HG03342 (cell line): ENCODE results near the gene GALR2.
"Not testable (repeated sequence)": the region's sequence is repeated elsewhere in the genome, so short reads cannot be mapped to it uniquely, and the experiment has no call there.

Experiments
- ATAC-seq: cut with Tn5 transposase; IDR thresholded peaks from one replicate; pipeline ENCODE4 v1.9.1; 2021; ENCODE audit warnings: mild to moderate bottlenecking, moderate library complexity; ENCODE audit not compliant: unreplicated experiment

GALR2 gene, protein sequence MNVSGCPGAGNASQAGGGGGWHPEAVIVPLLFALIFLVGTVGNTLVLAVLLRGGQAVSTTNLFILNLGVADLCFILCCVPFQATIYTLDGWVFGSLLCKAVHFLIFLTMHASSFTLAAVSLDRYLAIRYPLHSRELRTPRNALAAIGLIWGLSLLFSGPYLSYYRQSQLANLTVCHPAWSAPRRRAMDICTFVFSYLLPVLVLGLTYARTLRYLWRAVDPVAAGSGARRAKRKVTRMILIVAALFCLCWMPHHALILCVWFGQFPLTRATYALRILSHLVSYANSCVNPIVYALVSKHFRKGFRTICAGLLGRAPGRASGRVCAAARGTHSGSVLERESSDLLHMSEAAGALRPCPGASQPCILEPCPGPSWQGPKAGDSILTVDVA

DNA sequence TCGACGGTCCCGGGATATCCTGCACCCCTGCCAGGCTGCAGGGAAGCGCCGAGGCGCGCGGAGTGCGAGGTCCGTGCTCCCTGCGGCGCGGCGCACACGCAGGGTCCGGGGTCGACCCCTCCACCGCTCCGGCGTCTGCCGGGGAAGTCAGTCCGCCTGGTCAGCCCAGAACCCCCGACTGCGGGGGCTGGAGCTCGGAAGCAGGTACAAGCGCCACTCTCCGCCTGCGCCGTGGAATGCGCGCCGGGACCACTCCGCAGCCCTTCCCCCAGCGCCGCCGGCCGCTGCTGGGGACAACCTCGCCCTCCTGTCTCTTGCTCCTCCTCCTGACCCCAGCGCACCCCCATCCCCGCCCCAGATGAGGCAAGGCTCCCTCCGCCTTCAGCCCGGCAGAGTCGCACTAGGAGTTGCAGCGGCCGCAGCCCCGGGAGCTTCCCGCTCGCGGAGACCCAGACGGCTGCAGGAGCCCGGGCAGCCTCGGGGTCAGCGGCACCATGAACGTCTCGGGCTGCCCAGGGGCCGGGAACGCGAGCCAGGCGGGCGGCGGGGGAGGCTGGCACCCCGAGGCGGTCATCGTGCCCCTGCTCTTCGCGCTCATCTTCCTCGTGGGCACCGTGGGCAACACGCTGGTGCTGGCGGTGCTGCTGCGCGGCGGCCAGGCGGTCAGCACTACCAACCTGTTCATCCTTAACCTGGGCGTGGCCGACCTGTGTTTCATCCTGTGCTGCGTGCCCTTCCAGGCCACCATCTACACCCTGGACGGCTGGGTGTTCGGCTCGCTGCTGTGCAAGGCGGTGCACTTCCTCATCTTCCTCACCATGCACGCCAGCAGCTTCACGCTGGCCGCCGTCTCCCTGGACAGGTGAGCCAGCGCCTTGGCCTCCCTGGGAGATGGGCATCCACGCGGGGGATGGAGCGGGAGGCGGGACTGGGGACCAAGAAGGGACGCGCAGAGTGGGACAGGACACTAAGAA lies at the start of gene GALR2:
Gene GALR2, plus strand, starts transcription at position 392 of the 974 bp plus-strand sequence. Its CDS starts 103 bp downstream, at position 495.
- ATAC-seq = no peak

DNA sequence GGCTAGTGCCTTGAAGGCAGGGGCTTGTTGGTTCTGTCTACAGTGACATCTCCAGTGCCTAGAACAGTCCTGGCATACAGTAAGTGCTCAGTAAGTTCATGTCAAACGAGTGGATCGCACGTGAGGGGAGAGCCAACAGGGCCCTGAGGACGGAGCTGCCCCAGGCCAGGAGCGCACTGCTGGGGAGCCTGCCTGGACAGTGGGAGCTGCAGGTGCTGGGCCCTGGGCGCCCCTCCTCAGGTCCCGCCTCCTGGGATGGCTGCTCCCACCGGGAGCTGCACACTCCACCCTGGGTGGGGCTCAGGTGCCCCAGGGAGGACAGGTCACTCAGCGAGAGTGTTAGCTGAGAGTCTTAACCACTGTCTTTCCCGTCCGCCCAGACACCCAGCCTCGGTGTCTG lies 49.3 kb upstream of the GALR2 start:
- no peak for ATAC-seq

DNA sequence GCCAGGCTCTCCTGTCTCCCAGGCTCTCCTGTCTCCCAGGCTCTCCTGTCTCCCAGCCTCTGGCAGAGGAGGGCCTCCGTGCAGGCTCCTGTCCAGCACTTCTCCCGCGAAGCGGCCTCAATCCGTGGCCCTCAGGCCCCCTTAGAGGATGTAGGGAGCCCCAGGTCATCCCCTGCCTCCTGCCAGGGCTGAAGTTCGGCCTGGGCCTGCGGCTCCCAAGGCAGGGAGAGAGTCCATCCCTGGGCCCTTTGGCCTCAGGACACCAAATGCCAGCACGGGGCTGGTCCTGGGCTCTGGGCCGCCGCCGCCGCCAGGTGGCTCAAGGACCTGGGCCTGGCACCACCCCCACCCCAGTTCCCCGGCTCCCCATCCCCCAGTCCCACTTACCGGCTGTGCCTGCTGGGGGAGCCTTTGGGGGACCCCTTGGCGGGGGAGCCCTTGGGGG lies 47.8 kb upstream of the GALR2 start:
- no peak for ATAC-seq

DNA sequence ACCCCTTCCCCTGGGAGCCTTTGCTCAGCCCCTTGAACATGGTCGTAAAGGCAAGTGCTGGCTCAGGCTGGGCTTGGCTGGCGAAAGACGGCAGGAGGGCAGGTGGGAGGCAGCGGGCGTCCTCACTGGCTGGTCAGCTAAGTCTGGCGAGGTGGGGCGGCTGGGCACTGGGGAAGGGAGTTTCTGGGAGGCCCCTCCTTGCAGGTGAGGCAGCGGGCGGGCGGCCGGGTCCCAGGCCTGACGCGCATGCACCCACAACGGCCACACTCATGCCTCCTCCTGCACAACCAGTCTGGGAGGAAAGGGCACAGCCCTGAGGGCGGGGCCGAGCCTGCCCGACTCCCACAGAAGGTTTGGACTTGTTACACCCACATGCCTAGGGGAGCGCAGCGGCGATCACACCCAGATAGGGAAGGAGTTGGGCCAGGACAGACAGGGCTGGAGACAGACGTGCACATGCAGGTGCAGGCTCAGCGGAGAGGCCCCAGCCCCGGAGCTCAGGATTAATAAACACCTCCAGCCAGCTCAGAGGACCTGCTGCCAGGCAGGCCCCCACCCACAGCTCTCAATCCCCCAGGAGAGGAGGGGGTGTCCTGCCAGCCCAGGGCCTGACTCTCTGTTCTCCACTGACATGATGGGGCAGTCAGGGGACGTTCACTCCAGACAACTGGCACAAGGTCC lies 47.3 kb upstream of the GALR2 start, which contains the start of gene EVPL:
Gene EVPL, minus strand, starts transcription at position 148 of the 681 bp plus-strand sequence. Its CDS starts 108 bp downstream, at position 40.
- no peak for ATAC-seq

DNA sequence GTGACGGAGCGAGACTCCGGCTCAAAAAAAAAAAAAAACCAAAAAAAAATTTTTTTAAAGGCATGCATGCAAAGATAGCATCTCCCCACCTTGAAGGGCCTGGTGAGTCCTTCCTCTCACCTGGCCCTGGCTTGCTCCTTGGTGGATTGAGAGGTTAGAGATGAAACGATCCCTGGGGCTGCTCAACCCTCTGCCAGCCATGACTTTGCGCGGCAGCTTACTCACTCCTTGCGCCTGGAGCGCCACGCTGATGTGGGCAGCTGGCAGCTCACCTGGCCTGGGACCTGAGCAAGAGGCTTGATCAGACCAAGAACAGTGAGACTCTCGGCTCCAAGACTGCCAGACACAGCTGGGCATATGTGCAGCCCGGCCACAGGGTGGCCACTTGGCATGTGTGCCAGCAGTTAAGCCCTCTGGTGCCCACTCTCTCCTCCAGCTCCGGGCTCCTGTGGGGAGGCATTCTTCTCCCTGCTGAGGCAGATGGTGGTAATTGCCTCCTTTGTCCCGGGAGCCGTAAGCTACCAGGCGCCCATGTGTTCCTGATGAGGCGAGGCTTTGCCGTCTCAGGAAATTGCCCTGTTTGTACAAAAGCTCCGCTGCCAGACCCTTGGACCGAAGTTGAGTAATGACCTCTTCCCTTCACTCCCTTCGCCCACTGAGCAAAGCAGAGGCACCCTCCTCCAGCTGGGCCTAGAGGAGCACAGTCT lies 42.4 kb upstream of the GALR2 start:
- ATAC-seq = no peak

DNA sequence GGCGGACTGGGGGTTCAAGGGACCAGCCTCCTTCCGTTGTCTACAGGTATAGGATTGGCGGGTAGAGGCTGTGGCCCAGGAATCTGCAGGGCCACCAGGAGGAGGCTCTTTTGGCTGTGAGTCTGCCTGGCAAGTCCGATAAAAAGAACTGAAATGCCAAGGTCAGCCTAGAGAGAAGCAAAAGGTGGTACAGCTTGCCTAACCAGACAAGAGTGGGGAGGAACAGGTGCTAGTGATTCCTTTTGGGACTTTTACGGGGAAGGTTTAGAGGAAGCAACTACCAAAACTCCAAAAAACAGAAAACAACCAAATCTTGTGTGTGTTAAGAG lies 41.8 kb upstream of the GALR2 start:
- no peak for ATAC-seq

DNA sequence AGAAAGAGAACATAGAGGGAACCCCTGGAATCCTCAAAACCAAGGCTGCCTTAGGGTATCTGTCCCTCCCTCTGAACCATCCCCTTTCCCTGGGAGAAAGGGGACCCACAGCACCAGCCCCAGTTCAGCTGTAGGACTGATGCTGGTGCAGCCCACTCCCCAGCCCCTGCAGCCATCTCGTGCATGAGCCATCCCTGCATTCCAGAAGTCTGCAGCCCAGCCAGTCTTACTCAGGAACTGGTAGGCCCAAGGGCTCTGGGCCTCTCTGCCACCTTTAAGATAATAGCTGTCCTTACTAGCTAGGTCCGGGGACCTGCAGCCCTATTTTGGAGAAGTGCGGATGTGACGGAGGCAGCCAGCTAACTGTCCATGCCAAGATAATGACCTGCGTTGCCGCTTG lies 41.4 kb upstream of the GALR2 start:
- ATAC-seq = no peak

DNA sequence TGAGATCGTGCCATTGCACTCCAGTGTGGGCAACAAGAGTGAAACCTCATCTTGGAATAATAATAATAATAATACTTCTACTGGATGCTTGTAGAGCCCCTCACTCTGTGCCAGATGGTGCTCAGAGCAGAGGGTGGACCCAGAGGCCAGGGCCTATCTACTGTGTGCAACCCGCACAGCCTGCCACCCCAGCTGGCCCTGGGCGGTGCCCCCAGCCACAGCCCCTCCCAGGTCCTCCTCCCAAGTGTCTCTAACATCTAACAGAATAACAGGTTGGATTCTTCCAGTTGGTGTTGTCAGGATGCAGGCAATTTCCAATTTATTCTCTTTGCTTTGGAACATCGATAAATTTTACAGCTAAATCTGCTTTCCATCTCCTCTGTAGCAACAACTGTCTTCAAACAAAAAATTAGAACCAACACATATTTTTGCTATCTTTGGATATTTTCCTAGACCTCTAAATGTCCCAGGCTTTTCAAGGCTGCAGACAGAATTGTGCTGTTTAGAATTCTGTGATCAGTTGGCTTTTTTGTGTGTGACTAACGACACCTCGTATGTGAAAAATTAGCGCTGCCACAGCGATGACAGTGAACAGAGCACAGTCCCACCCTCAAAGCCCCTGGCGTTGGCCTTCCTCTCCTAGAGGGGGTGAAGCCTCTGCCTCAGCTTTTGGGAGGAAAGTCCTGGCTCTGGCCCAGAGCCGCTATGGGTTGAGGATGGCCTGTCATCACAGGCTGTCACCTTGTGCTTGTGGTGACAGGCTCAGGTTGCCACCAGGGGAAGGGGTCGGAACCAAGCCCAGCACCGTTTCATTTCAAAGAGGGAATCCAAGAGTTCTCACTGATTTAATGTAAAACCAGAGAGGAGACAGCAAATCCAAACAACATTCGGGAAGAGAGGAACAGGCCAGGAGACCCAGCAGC lies 39.9 kb upstream of the GALR2 start:
- no peak for ATAC-seq

DNA sequence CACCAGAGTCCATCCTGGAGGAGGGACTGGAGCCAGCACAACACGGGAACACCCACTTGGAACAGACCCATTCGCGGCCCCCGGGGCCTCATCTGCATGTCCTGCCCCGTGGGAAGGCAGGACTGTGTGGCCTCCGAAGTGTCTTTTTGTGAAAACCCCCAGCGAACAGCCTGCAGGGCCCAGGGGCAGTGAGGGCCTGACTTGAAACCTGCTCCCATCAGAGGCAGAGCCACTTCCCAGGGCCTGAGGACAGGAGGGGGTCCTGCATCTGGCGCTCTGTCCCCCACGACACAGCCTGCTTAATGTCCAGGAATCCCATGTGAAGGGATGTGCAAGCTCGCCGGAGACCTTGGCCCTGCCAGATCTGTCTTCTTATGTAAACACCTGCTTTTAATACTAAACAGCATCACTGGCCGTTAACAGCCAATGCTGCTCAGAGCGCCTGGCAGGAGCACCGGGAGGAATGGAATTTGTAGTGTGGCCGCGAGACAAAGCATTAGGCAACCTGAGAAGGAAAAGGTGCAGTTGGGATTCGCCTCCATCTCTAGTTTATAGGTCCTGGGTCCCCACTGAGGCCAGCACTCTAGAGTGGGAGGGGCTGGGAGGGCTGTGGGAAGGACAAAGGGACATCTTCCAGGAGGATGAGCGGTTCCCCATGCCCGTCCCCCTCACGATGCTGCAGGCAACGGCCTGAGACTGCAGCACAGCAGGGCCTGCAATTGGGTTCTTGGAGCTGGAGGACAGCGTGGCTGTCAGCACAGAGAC lies 37.9 kb upstream of the GALR2 start:
- no peak for ATAC-seq

DNA sequence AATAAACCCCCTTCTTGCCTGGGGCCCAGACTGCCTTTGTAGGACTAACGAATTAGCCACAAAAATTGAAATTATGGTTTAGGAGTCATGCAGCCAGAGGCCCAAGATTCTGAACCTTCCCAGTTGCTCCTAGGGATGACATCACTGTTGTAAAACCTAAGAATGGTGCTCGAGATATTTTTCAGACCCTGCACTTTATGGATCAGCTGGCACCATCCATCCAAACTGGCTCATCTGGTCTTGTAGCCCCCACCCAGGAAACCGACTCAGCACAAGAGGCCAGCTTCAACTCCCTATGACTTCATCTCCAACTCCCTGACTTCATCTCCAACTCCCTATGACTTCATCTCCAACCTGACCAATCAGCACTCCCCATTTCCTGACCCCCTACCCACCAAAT lies 36.5 kb upstream of the GALR2 start:
- ATAC-seq = no peak

DNA sequence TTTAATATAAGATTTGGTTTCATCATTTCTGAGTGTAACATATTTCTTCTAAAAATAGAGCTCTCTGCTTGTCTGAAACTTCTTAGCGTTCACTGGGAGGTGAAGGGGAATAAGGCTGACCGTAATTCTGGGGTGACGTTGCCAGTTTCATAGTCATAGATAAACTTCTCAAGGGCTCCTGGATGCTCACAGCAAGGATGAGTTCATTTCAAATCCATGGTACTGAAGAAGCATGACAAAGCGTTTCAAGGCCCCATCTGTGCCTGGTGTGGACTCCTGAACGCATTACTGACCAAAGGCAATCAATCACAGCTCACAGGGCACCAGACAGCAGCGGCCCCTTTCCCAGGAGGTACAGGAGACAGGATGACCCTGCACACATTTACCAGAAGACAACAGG lies 35.5 kb upstream of the GALR2 start:
- ATAC-seq = no peak

DNA sequence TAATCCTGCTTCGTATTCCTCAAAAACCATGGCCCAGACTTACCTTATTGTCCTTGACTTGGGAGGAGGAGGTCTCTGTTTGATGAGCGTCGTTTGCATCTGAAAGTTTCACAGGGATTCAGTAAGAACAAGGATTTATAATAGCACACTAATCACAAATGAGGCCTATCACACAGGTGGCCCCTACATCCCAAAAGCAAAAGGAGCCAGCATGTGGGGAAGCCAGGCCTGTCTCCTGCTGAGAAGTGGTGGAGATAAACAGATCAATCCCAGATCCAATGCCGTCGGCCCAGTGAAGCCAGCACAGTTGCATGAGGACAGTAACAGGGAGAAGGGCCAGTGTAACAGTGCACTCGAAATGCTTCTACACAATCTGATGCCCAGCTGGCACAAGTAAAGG lies 34.2 kb upstream of the GALR2 start:
- no peak for ATAC-seq

DNA sequence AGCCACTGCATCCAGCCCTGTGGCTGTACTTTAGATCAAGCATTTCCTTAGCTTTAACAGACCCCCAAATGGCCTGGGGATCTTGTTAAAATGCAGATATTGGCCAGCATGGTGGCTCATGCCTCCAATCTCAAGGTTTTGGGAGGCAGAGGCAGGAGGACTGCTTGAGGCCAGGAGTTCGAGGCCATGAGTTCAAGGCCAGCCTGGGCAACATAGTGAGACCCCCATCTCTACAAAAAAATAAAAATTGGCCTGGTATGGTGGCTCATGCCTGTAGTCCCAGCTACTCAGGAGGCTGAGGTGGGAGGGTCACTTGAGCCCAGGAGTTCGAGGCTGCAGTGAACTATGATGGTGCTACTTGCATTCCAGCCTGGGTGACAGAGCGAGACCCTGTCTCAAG lies 31.7 kb upstream of the GALR2 start:
- ATAC-seq = not testable (repeated sequence)

DNA sequence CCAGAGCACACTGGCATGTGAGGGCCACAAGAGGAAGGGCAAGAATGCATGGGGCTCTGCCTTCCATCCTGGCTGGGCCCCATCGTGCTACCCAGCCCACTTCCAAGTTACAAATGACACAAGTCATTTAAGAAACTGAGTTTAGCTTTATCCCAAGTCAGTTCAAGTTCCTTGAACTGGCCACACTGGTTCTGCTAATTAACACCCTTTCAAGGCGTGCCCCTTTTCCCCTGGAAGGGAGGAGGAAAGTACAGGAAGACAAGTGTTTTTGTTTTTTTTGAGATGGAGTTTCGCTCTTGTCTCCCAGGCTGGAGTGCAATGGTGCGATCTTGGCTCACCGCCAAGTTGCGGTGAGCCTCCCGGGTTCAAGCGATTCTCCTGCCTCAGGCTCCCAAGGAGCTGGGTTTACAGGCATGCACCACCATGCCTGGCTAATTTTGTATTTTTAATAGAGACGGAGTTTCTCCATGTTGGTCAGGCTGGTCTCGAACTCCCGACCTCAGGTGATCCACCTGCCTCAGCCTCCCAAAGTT lies 30.0 kb upstream of the GALR2 start:
- not testable (repeated sequence) for ATAC-seq

DNA sequence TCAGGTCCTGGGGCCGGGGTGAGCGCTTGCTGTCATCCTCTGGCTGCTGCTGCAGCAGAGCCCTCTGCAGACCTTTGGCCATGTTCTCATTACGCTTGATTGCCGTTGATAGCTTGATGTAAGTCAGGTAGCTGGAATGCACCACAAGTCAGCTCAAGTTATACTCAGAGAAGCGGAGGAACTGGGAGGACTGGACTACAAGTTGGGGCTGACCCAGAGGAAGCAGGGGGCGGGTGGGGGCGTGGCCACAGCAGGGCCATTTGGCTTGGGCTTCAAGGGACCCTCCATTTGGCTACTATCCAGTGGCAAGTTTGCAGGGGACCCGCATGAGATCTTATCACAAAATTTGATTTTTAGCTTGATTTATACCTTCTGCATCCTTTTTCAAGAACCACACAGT lies 28.5 kb upstream of the GALR2 start:
- no peak for ATAC-seq

DNA sequence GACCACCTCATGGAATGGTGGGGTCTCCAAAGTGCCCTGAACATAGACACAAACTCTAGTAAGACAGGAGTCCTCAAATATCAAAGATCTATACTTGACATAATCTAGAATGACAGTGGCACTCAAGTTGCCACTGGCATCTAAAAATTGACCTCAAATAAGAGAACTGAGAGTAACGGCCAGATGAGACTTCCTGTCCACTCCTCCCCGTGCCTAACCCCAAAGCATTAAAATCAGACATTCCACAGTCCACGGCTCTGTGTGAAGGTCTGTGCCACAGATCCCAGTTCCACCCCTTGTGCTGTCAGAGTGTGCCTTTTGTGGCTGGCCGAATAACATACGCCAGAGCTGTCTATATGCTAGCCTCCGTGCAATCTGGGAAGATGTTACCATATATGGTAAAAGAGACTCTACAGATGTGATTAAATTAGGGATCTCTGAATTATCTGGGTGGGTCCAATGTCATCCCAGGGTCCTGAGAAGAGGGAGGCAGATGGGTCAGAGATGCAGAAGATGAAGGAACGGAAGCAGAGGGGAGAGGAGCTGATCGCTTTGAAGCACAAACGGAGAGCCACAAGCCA lies 26.5 kb upstream of the GALR2 start:
- ATAC-seq = no peak

DNA sequence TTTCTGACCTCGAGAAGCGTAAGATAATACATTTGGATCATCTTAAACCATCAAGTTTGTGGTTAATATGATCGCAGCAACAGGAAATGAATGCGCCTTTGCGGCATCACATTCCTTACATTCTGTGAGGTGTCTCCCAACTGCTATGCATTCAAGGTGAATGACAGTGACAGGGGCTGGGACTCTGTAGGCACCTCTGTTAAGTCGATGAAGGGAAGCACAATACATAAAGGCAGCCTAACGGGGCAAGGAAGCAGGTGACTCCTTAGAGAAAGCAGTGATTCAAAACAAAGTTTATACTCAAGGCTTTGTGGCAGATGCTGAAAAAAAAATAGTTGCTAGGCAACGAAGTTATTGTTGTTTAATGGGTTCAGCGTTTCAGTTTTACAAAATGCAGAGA lies 25.9 kb upstream of the GALR2 start:
- ATAC-seq = no peak

DNA sequence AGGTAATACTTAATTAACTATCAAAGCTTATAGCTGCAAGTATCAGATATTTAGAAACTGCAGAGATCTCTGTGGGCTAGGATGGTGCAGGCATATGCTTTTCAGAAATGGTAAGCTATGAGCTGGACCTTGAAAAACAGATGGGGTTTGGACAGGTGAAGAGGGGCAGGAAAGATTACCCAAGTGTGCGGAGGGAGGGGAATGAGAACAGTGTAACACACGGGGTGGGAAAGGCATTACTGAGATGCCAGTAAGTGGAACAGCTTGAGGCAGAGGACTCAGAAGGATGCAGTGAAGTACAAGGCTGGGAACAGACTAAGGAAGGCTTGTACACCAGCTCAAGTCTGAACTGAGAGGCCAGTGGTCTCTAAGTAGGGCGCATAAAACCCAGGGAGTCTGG lies 25.3 kb upstream of the GALR2 start:
- ATAC-seq = no peak
